ENCODE measurements around the gene TMEM150C. TPM values are rescaled to one million over a fixed set of nuclear protein-coding genes. Genes with fewer than 3 reads are reported as not detected.

The TMEM150C gene
- total RNA-seq, 1 experiment from 2014 or later = 2.7 TPM

DNA sequence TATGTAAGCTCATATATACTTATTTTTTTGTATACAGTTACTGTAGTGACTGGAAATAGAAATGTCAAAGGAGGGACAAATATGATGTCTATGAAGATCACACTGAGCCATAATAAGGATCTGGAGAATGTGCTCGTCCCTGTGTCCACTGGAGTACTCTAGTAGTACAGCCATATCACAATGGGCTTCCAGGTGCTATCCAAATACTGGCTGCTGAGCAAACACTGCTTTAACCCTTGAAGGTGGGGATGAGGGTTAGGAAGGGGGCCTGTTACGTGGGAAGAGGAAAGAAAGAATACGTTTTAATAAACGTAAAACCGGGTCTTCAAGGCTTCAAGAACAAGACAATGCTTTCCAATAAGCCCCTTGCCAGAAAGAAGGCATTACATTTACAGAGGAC lies 29.8 kb upstream of the TMEM150C start:
- Histone ChIP-seq H3K23ac (ENCODE audit: insufficient read length, low read depth, low read length) (no peak overlapping the region), H3K9ac (ENCODE audit: extremely low read depth, insufficient read length, low read length) (no peak overlapping the region), H2BK120ac (ENCODE audit: low read depth, low read length, poor library complexity, severe bottlenecking) (no peak overlapping the region), H3K14ac (ENCODE audit: insufficient read depth, low read length) (no peak overlapping the region), H2BK15ac (ENCODE audit: low read depth, low read length) (no peak overlapping the region), H3K56ac (ENCODE audit: insufficient read length, low read depth, low read length) (no peak overlapping the region), H3K27ac (ENCODE audit: insufficient read length, low read depth, low read length) (no peak overlapping the region), H4K20me1 (ENCODE audit: control insufficient read depth, insufficient read depth, insufficient read length) (no peaks in the 10 kb centered on the region), H3K79me2 (ENCODE audit: insufficient read depth, low read length) (no peaks in the 10 kb centered on the region), H3K27me3 (ENCODE audit: insufficient read depth, low read length) (no peaks in the 10 kb centered on the region), H4K8ac (replicated peaks; ENCODE audit: insufficient read length, low read depth, low read length) (no peak overlapping the region), H4K5ac (ENCODE audit: insufficient read length, low read depth, low read length) (no peak overlapping the region), H2BK12ac (ENCODE audit: insufficient read length, low read depth, low read length) (no peak overlapping the region), H2BK20ac (ENCODE audit: low read depth, low read length, poor library complexity, severe bottlenecking) (no peak overlapping the region), H2AFZ (ENCODE audit: low read length) (no peak overlapping the region), H3K9me3 (ENCODE audit: control insufficient read depth, low read depth, low read length) (no peaks in the 10 kb centered on the region), H3K4ac (ENCODE audit: low read depth, low read length) (no peak overlapping the region), H3K4me2 (ENCODE audit: insufficient read depth, insufficient read length, low read length) (peak overlapping the region; percentile 22), H3T11ph (ENCODE audit: low read length) (no peak overlapping the region), H3K23me2 (ENCODE audit: insufficient read length, low read depth, low read length, poor library complexity, severe bottlenecking) (no peaks in the 10 kb centered on the region), H3K79me1 (ENCODE audit: insufficient read depth, low read depth, low read length, poor library complexity, severe bottlenecking) (no peaks in the 10 kb centered on the region), H3K18ac (ENCODE audit: insufficient read length, low read depth, low read length) (no peak overlapping the region), H2BK5ac (ENCODE audit: insufficient read length, low read length) (no peak overlapping the region), H2AK5ac (ENCODE audit: insufficient read length, low read length) (no peak overlapping the region), H4K91ac (ENCODE audit: insufficient read length, low read depth, low read length) (no peak overlapping the region), H3K4me1 (ENCODE audit: insufficient read depth, low read length) (peaks cover 12% of the 10 kb centered on the region; the same call in 1 of the 2 replicates)
- Mint-ChIP-seq H3K9me3 (no peaks in the 10 kb centered on the region), H3K27ac (0 out of 7 replicates have a peak overlapping the region, but pooled peaks of 1 of the 3 experiments have one; percentile 47), H3K4me1 (peaks cover 36 to 37% of the 10 kb centered on the region in 2 experiments), H3K4me3 (no peak overlapping the region), H3K36me3 (ENCODE audit: insufficient read depth in 1 of 3, low read depth in 3 of 3) (no peaks in the 10 kb centered on the region; a peak in 1 of 7 replicates), H3K27me3 (ENCODE audit: low read depth) (no peaks in the 10 kb centered on the region; the same call in 1 of the 2 replicates)
- WGBS (ENCODE audit: extremely low coverage, insufficient read length, low lambda C conversion rate) = no CpG with 5 or more reads among the region's 5 CpGs
- no peak for DNase-seq
- TF ChIP-seq, protein P1, sequence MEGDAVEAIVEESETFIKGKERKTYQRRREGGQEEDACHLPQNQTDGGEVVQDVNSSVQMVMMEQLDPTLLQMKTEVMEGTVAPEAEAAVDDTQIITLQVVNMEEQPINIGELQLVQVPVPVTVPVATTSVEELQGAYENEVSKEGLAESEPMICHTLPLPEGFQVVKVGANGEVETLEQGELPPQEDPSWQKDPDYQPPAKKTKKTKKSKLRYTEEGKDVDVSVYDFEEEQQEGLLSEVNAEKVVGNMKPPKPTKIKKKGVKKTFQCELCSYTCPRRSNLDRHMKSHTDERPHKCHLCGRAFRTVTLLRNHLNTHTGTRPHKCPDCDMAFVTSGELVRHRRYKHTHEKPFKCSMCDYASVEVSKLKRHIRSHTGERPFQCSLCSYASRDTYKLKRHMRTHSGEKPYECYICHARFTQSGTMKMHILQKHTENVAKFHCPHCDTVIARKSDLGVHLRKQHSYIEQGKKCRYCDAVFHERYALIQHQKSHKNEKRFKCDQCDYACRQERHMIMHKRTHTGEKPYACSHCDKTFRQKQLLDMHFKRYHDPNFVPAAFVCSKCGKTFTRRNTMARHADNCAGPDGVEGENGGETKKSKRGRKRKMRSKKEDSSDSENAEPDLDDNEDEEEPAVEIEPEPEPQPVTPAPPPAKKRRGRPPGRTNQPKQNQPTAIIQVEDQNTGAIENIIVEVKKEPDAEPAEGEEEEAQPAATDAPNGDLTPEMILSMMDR (conservative IDR thresholded peaks at IDR 0.05) = no peak
